Jurkat, Clone E6-1 (cell line): ENCODE measurements around the gene HDAC2. TPM values are rescaled to one million over a fixed set of nuclear protein-coding genes. Genes with fewer than 3 reads are reported as not detected.
"Not testable (repeated sequence)": the region's sequence is repeated elsewhere in the genome, so short reads cannot be mapped to it uniquely, and the experiment has no call there.

Source experiments
- DNase-seq: peaks from one replicate; pipeline ENCODE4 v3.0.0-alpha.2; 2011; ENCODE audit warnings: low read depth, low spot score
- H3K4me3 ChIP-seq: 2 replicates; pipeline ENCODE4 v1.5.1; 2011; ENCODE audit warnings: mild to moderate bottlenecking, low read length, control low read depth, moderate library complexity
- polyA plus RNA-seq: library from polyadenylated mRNA; unstranded; fragments of >200 nt; gene quantifications from one replicate; pipeline ENCODE4 v1.2.1, GENCODE V29; 2012; ENCODE audit warnings: missing spikeins; ENCODE audit not compliant: insufficient read length, insufficient read depth

Gene HDAC2
- polyA plus RNA-seq: 80.2 TPM

- H3K4me3 ChIP-seq: peak within 1 kb of the TSS; percentile 95
- peak; percentile 85 for DNase-seq
Observed at GRCh38 chr6:113970805-113971676, at the start of gene HDAC2. Gene HDAC2, minus strand, starts transcription at chr6:113971148. Its CDS starts 240 bp downstream, at chr6:113970908.

GRCh38 chr6:114020196-114020595, 49.2 kb upstream of the HDAC2 start:
- H3K4me3 ChIP-seq: no peak overlapping the region

GRCh38 chr6:114017146-114017545, 46.2 kb upstream of the HDAC2 start:
- not testable (repeated sequence) for DNase-seq, H3K4me3 ChIP-seq

More at GRCh38 chr6:114020196-114020595, 49.2 kb upstream of the HDAC2 start:
- DNase-seq: no peak

GRCh38 chr6:114014106-114014505, 43.2 kb upstream of the HDAC2 start:
- not testable (repeated sequence) for DNase-seq, H3K4me3 ChIP-seq

- not testable (repeated sequence) for DNase-seq, H3K4me3 ChIP-seq
Observed at GRCh38 chr6:114011486-114011885, 40.5 kb upstream of the HDAC2 start.

GRCh38 chr6:114010540-114010939, 39.6 kb upstream of the HDAC2 start:
- no peak for DNase-seq
- H3K4me3 ChIP-seq: no peak overlapping the region

GRCh38 chr6:114009192-114009591, 38.2 kb upstream of the HDAC2 start:
- DNase-seq: no peak
- H3K4me3 ChIP-seq: no peak overlapping the region

GRCh38 chr6:114008331-114008730, 37.4 kb upstream of the HDAC2 start:
- DNase-seq: no peak

GRCh38 chr6:114007516-114007915, 36.6 kb upstream of the HDAC2 start:
- DNase-seq: peak; percentile 33
- H3K4me3 ChIP-seq: no peak overlapping the region

More at GRCh38 chr6:114008331-114008730, 37.4 kb upstream of the HDAC2 start:
- no peak overlapping the region for H3K4me3 ChIP-seq

- no peak for DNase-seq
- H3K4me3 ChIP-seq: no peak overlapping the region
Observed at GRCh38 chr6:114001354-114001753, 30.4 kb upstream of the HDAC2 start.

- DNase-seq: no peak
- H3K4me3 ChIP-seq: no peak overlapping the region
Observed at GRCh38 chr6:114000069-114000468, 29.1 kb upstream of the HDAC2 start.

- DNase-seq: no peak
Observed at GRCh38 chr6:113999284-113999683, 28.3 kb upstream of the HDAC2 start.

GRCh38 chr6:113998811-113999210, 27.9 kb upstream of the HDAC2 start:
- H3K4me3 ChIP-seq: no peak overlapping the region
- no peak for DNase-seq

More at GRCh38 chr6:113999284-113999683, 28.3 kb upstream of the HDAC2 start:
- no peak overlapping the region for H3K4me3 ChIP-seq

- DNase-seq: no peak
Observed at GRCh38 chr6:113997116-113997515, 26.2 kb upstream of the HDAC2 start.

GRCh38 chr6:113995634-113996033, 24.7 kb upstream of the HDAC2 start:
- DNase-seq: no peak
- H3K4me3 ChIP-seq: no peak overlapping the region

More at GRCh38 chr6:113997116-113997515, 26.2 kb upstream of the HDAC2 start:
- H3K4me3 ChIP-seq: no peak overlapping the region

- no peak overlapping the region for H3K4me3 ChIP-seq
- peak; percentile 71 for DNase-seq
Observed at GRCh38 chr6:113994934-113995342, 24.0 kb upstream of the HDAC2 start.

GRCh38 chr6:113989675-113990074, 18.7 kb upstream of the HDAC2 start:
- DNase-seq: no peak
- no peak overlapping the region for H3K4me3 ChIP-seq

GRCh38 chr6:113982675-113983074, 11.7 kb upstream of the HDAC2 start:
- H3K4me3 ChIP-seq, DNase-seq: not testable (repeated sequence)

GRCh38 chr6:113982055-113982550, 11.2 kb upstream of the HDAC2 start:
- no peak for DNase-seq
- H3K4me3 ChIP-seq: no peak overlapping the region

- no peak overlapping the region for H3K4me3 ChIP-seq
- no peak for DNase-seq
Observed at GRCh38 chr6:113980937-113981554, 10.1 kb upstream of the HDAC2 start.
